Measurements from ENCODE around the gene UBAP2L. TPM values are rescaled to one million over a fixed set of nuclear protein-coding genes. Genes with fewer than 3 reads are reported as not detected.

UBAP2L gene
- total and polyA plus RNA-seq, 10 of the 15 experiments (the other 5 are each of a cell fraction or from before 2014, with no cell fraction given), result 49.9 to 198 (median 152) TPM

- TF ChIP-seq, protein P1, sequence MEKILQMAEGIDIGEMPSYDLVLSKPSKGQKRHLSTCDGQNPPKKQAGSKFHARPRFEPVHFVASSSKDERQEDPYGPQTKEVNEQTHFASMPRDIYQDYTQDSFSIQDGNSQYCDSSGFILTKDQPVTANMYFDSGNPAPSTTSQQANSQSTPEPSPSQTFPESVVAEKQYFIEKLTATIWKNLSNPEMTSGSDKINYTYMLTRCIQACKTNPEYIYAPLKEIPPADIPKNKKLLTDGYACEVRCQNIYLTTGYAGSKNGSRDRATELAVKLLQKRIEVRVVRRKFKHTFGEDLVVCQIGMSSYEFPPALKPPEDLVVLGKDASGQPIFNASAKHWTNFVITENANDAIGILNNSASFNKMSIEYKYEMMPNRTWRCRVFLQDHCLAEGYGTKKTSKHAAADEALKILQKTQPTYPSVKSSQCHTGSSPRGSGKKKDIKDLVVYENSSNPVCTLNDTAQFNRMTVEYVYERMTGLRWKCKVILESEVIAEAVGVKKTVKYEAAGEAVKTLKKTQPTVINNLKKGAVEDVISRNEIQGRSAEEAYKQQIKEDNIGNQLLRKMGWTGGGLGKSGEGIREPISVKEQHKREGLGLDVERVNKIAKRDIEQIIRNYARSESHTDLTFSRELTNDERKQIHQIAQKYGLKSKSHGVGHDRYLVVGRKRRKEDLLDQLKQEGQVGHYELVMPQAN (conservative IDR thresholded peaks at IDR 0.05), result peak; percentile 66
- peak; percentile 68 for TF ChIP-seq IKZF1 (conservative IDR thresholded peaks at IDR 0.05)
- TF ChIP-seq HCFC1 (IDR thresholded peaks at IDR 0.05; ENCODE audit: low read length), result 0 out of 2 replicates have a peak, but pooled peaks have one; percentile 19
- no peak for TF ChIP-seq SP1 (IDR thresholded peaks at IDR 0.05; ENCODE audit: low read depth, low read length)
- peak; percentile 29 for TF ChIP-seq MEF2B (IDR thresholded peaks at IDR 0.05; ENCODE audit: partially characterized antibody, poor library complexity, severe bottlenecking)
- TF ChIP-seq PML (IDR thresholded peaks at IDR 0.05; ENCODE audit: low read length), result no peak
- TF ChIP-seq SMC3 (IDR thresholded peaks at IDR 0.05; ENCODE audit: borderline replicate concordance, low read length), result no peak
- TF ChIP-seq, protein P2, sequence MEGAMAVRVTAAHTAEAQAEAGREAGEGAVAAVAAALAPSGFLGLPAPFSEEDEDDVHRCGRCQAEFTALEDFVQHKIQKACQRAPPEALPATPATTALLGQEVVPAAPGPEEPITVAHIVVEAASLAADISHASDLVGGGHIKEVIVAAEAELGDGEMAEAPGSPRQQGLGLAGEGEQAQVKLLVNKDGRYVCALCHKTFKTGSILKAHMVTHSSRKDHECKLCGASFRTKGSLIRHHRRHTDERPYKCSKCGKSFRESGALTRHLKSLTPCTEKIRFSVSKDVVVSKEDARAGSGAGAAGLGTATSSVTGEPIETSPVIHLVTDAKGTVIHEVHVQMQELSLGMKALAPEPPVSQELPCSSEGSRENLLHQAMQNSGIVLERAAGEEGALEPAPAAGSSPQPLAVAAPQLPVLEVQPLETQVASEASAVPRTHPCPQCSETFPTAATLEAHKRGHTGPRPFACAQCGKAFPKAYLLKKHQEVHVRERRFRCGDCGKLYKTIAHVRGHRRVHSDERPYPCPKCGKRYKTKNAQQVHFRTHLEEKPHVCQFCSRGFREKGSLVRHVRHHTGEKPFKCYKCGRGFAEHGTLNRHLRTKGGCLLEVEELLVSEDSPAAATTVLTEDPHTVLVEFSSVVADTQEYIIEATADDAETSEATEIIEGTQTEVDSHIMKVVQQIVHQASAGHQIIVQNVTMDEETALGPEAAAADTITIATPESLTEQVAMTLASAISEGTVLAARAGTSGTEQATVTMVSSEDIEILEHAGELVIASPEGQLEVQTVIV (IDR thresholded peaks at IDR 0.05; ENCODE audit: borderline replicate concordance, partially characterized antibody), result no peak
These were observed 38.3 kb upstream of the UBAP2L start (continued) for GRCh38 chr1:154182344-154183045.
